Measurements from ENCODE around the gene DOP1B. TPM values are rescaled to one million over a fixed set of nuclear protein-coding genes. Genes with fewer than 3 reads are reported as not detected.

Gene DOP1B
- total RNA-seq, 1 donor from 2014 or later: 4.5 TPM

GRCh38 chr21:36203603-36203889 lies 46.9 kb downstream of the DOP1B start:
- Histone ChIP-seq H3K4me3 (no peak overlapping the region), H3K9me3 (no peaks in the 10 kb centered on the region), H3K27me3 (no peaks in the 10 kb centered on the region), H3K36me3 (peaks cover 6 to 12% of the 10 kb centered on the region in 2 donors), H3K4me1 (no peaks in the 10 kb centered on the region), H3K27ac (no peak overlapping the region)
- DNase-seq (ENCODE audit: low spot score in 2 of 2): no peak
- TF ChIP-seq CTCF (IDR thresholded peaks at IDR 0.05): no peak
- intact Hi-C loops (cut with DNase I): no loop called here

GRCh38 chr21:36204980-36205379 lies 48.4 kb downstream of the DOP1B start:
- no peak for DNase-seq (ENCODE audit: low spot score in 2 of 2)
- Histone ChIP-seq H3K9me3 (no peaks in the 10 kb centered on the region), H3K36me3 (peaks cover 4 to 5% of the 10 kb centered on the region in 2 donors), H3K4me3 (no peak overlapping the region), H3K27ac (no peak overlapping the region), H3K4me1 (no peaks in the 10 kb centered on the region), H3K27me3 (no peaks in the 10 kb centered on the region)
- intact Hi-C loops (cut with DNase I): loop anchor here (5.0 kb wide), 1 partner anchor 78 kb away; no protein-coding TSS in a partner anchor
- TF ChIP-seq CTCF (IDR thresholded peaks at IDR 0.05): no peak

- Histone ChIP-seq H3K9me3 (no peaks in the 10 kb centered on the region), H3K4me1 (no peaks in the 10 kb centered on the region), H3K4me3 (no peak overlapping the region), H3K27me3 (no peaks in the 10 kb centered on the region), H3K36me3 (no peaks in the 10 kb centered on the region), H3K27ac (no peak overlapping the region)
- intact Hi-C loops (cut with DNase I): loop anchor here (5.0 kb wide), 1 partner anchor 79 kb away; no protein-coding TSS in a partner anchor
- no peak for TF ChIP-seq CTCF (IDR thresholded peaks at IDR 0.05)
- no peak for DNase-seq (ENCODE audit: low spot score in 2 of 2)
Observed at GRCh38 chr21:36205962-36206361, 49.3 kb downstream of the DOP1B start.

Other genes with a start within 250 kb of the DOP1B start
- 35.9 TPM for gene SETD4, start 96.3 kb upstream of the DOP1B start, total RNA-seq
- gene CBR1, start 86.8 kb upstream of the DOP1B start, total RNA-seq: 101 TPM
- gene CBR3, start 21.7 kb upstream of the DOP1B start, total RNA-seq: 59.2 TPM
- 7.9 TPM for gene MORC3, start 163.4 kb downstream of the DOP1B start, total RNA-seq
- 0.43 TPM for gene CHAF1B, start 228.6 kb downstream of the DOP1B start, total RNA-seq